Measurements from ENCODE around the gene TANGO2.

TANGO2 gene

GRCh38 chr22:20112623-20113511 lies 92.0 kb downstream of the TANGO2 start:
- H3K9me3 Mint-ChIP-seq = no peaks in the 10 kb centered on the region
- no peak for DNase-seq
- peaks cover 25% of the 10 kb centered on the region for H3K36me3 Mint-ChIP-seq (ENCODE audit: low read depth)
- H3K4me3 Mint-ChIP-seq = no peak overlapping the region
- peaks cover 3% of the 10 kb centered on the region for H3K27me3 Mint-ChIP-seq
- H3K27ac Mint-ChIP-seq = peak overlapping the region; percentile 95
- ATAC-seq = no peak
- H3K4me1 Mint-ChIP-seq = peaks cover 43% of the 10 kb centered on the region

DNA sequence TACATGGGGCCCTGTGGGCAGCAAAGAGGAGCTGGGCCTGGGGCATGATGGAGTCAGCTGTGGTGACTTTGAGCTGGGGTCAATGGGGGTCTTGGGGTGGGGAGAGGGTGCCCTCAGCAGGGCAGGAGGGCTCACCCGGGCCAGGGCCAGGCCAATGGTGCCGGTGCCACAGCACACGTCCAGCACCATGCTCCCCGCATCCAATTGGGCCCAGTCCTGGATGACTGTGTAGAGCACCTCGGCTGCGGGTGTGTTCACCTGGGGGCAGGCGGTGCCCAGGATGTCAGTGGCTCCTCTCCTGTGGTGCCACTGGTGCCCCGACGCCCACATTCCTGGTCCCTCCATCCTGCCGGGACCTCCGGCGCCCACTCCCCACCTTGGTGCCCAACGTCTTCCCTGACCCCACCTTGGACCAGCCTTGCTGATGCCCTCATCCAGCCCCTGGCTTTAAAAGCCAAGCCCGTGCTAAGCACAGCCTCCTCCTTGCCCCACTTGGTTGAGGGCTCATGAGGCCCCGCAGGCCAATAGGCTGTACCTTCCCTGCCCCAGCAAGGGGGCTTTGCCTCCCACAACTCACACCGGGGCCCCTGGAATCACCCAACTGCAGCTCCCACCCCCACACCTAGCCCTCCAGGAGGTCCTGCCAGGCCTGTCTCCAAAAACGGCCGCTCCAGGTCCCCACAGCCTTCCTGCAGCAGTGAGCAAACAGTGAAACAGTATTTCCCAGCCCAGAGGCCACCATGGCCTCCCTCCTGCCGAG lies 92.8 kb downstream of the TANGO2 start:
- ATAC-seq (no peak), DNase-seq (no peak)
- Mint-ChIP-seq H3K27me3 (peaks cover 3% of the 10 kb centered on the region), H3K27ac (peak overlapping the region; percentile 86), H3K9me3 (no peaks in the 10 kb centered on the region), H3K36me3 (ENCODE audit: low read depth) (peaks cover 30% of the 10 kb centered on the region), H3K4me3 (peak overlapping the region; percentile 60), H3K4me1 (peaks cover 49% of the 10 kb centered on the region)

- no peaks in the 10 kb centered on the region for H3K9me3 Mint-ChIP-seq
- DNase-seq = no peak
- peak overlapping the region; percentile 86 for H3K27ac Mint-ChIP-seq
- ATAC-seq = no peak
- H3K4me3 Mint-ChIP-seq = peak overlapping the region; percentile 89
- H3K27me3 Mint-ChIP-seq = peaks cover 3% of the 10 kb centered on the region
- peaks cover 59% of the 10 kb centered on the region for H3K4me1 Mint-ChIP-seq
- H3K36me3 Mint-ChIP-seq (ENCODE audit: low read depth) = peaks cover 38% of the 10 kb centered on the region
These were observed 93.9 kb downstream of the TANGO2 start for GRCh38 chr22:20114506-20115475.

DNA sequence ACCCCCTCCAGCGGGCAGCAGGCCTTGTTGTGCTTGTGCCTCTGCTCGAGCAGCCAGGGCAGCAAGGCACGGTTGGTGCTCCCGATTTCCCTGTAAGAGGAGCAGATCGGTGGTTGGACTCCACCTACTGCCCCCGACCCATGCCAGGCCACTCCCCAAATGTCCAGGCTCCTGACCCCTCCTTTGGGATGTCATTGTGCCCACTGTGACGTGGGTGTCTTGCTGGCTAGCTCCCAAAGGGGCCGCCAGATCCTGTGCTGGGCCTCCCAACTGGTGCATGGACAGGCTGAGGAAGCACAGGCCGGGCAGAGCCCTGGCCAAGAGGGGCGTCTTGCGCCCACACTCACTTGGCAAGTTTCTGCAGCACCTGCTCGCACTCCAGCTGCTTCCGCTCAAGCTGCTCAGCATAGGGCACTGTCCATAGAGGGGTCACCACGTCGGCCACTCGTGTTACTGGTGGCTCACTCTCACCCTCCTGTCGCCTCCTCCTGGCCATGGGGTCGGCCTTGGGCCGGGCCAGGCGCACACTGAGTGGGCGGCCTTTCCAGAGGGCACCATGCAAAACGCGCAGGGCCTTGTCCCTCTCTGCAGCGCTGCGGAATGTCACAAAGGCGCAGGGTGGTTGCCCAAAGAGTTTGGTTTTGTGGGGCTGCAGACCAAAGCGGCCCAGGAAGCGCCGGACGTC lies 94.9 kb downstream of the TANGO2 start, which contains the start of gene RANBP1:
TSS of gene RANBP1 (plus strand) at position 414 of the 685 bp plus-strand sequence. CDS start at position 495, 81 bp downstream.
- H3K36me3 Mint-ChIP-seq (ENCODE audit: low read depth) = peaks cover 45% of the 10 kb centered on the region
- DNase-seq (no peak), ATAC-seq (no peak)
- H3K27ac Mint-ChIP-seq = peak within 1 kb of the TSS; percentile 93
- peaks cover 3% of the 10 kb centered on the region for H3K27me3 Mint-ChIP-seq
- peak within 1 kb of the TSS; percentile 89 for H3K4me3 Mint-ChIP-seq
- H3K4me1 Mint-ChIP-seq = peaks cover 60% of the 10 kb centered on the region
- no peaks in the 10 kb centered on the region for H3K9me3 Mint-ChIP-seq

GRCh38 chr22:20116376-20116950 lies 95.6 kb downstream of the TANGO2 start:
- H3K27me3 Mint-ChIP-seq = peaks cover 3% of the 10 kb centered on the region
- ATAC-seq = no peak
- H3K9me3 Mint-ChIP-seq = no peaks in the 10 kb centered on the region
- H3K4me1 Mint-ChIP-seq = peaks cover 57% of the 10 kb centered on the region
- H3K4me3 Mint-ChIP-seq = peak overlapping the region; percentile 89
- peak overlapping the region; percentile 93 for H3K27ac Mint-ChIP-seq
- peaks cover 49% of the 10 kb centered on the region for H3K36me3 Mint-ChIP-seq (ENCODE audit: low read depth)
- no peak for DNase-seq

All from activated naive CD8-positive, alpha-beta T cell treated with anti-CD3 and anti-CD28 coated beads, Interleukin-2, amount 50 U/mL, for 24 hours (primary cell).